22Rv1 (cell line): ENCODE results near the gene TAF3.

Experiments used
- CTCF ChIP-seq: fragments of 450-650 bp; IDR thresholded peaks from 2 replicates; pipeline ENCODE4 v1.5.1; 2017; ENCODE audit warnings: mild to moderate bottlenecking
- ZFX ChIP-seq: fragments of 450-650 bp; IDR thresholded peaks from 2 replicates; pipeline ENCODE4 v1.6.1; 2017; ENCODE audit warnings: antibody characterized with exemption, borderline replicate concordance

GRCh38 chr10:8050556-8051108 is 232.3 kb downstream of the TAF3 start:
- TF ChIP-seq CTCF (no peak), ZFX (no peak)
